Large intestine (tissue), 3 donors: ENCODE measurements around the gene KLF13. TPM values are rescaled to one million over a fixed set of nuclear protein-coding genes. Genes with fewer than 3 reads are reported as not detected.

Experiments
- DNase-seq, 2 donors: peaks; one replicate each; pipeline versions ENCODE4 v3.0.0 to v3.0.0-alpha.2; 2013
- H3K27ac ChIP-seq: one replicate; pipeline ENCODE4 v1.5.1; 2013; ENCODE audit warnings: low read length
- H3K27me3 ChIP-seq: 2 replicates; pipeline ENCODE4 v1.6.1; 2013; ENCODE audit warnings: low read length; ENCODE audit not compliant: control insufficient read depth, insufficient read depth
- H3K36me3 ChIP-seq: 2 replicates; pipeline ENCODE4 v1.6.1; 2013; ENCODE audit warnings: low read length; ENCODE audit not compliant: control insufficient read depth, insufficient read depth
- H3K4me1 ChIP-seq: one replicate; pipeline ENCODE4 v1.6.1; 2013; ENCODE audit warnings: low read length; ENCODE audit not compliant: control insufficient read depth, insufficient read depth
- H3K4me3 ChIP-seq: one replicate; pipeline ENCODE4 v1.5.1; 2013; ENCODE audit warnings: low read length
- H3K9me3 ChIP-seq: one replicate; pipeline ENCODE4 v1.6.1; 2013; ENCODE audit warnings: mild to moderate bottlenecking, low read depth, low read length, moderate library complexity; ENCODE audit not compliant: control insufficient read depth
- WGBS: methylation state at CpG from one replicate; pipeline ENCODE4 v1.1.5; 2013; ENCODE audit warnings: low lambda C conversion rate; ENCODE audit not compliant: insufficient coverage; 5-methylcytosine and 5-hydroxymethylcytosine counted together
- polyA plus RNA-seq: library from polyadenylated mRNA; unstranded; fragments of 120-200 nt; gene quantifications from one replicate; pipeline ENCODE4 v1.2.1, GENCODE V29; 2013

Gene KLF13
- polyA plus RNA-seq, 1 donor, result 60.7 TPM

GRCh38 chr15:31419820-31420219 is 93.2 kb downstream of the KLF13 start:
- no CpG with 5 or more reads among the region's 3 CpGs for WGBS
- no peak overlapping the region for H3K27ac ChIP-seq
- peaks cover 12% of the 10 kb centered on the region for H3K9me3 ChIP-seq
- H3K36me3 ChIP-seq, result no peaks in the 10 kb centered on the region
- H3K4me1 ChIP-seq, result no peaks in the 10 kb centered on the region
- no peak overlapping the region for H3K4me3 ChIP-seq
- no peak for DNase-seq
- no peaks in the 10 kb centered on the region for H3K27me3 ChIP-seq

- no peak for DNase-seq
- no peaks in the 10 kb centered on the region for H3K4me1 ChIP-seq
- H3K9me3 ChIP-seq, result no peaks in the 10 kb centered on the region
- H3K36me3 ChIP-seq, result no peaks in the 10 kb centered on the region
- no peak overlapping the region for H3K4me3 ChIP-seq
- H3K27ac ChIP-seq, result no peak overlapping the region
- 100% methylated on average over 1 of the region's 1 CpG for WGBS
- no peaks in the 10 kb centered on the region for H3K27me3 ChIP-seq
Measured at GRCh38 chr15:31427411-31427810, 100.8 kb downstream of the KLF13 start.

Other genes with a start within 250 kb of the KLF13 start
- gene TRPM1, start 225.1 kb upstream of the KLF13 start, polyA plus RNA-seq, result not detected